WTC11 (cell line): ENCODE data around the gene COX10. TPM values are rescaled to one million over a fixed set of nuclear protein-coding genes. Genes with fewer than 3 reads are reported as not detected.

ENCODE experiments used
- ATAC-seq: fragments of 200-7000 bp; cut with Tn5 transposase; 2 replicates; pipeline ENCODE4 v1.10.0; 2021; ENCODE audit warnings: mild to moderate bottlenecking, moderate library complexity
- CTCF ChIA-PET: fragments of 300-600 bp; sonication (Branson Sonifier 250); formaldehyde crosslinking; loops from one replicate; lab custom pipeline; 2021; ENCODE audit warnings: antibody characterized with exemption; lab: Charles Lee
- POLR2A ChIA-PET: fragments of 350-600 bp; sonication (Branson Sonifier 250); formaldehyde crosslinking; loops from one replicate; lab custom pipeline; 2021; ENCODE audit warnings: antibody characterized with exemption; lab: Charles Lee
- DNase-seq: peaks from one replicate; pipeline ENCODE4 v3.0.0; 2021; ENCODE audit warnings: low spot score
- H3K27ac Mint-ChIP-seq: 2 replicates; pipeline ENCODE4 v1.8.0; 2021; ENCODE audit warnings: mixed read lengths
- H3K27me3 Mint-ChIP-seq: 2 replicates; pipeline ENCODE4 v1.8.0; 2021; ENCODE audit warnings: low read depth, mild to moderate bottlenecking, moderate library complexity, mixed read lengths
- H3K36me3 Mint-ChIP-seq: 2 replicates; pipeline ENCODE4 v1.8.0; 2021; ENCODE audit warnings: mixed read lengths
- H3K4me1 Mint-ChIP-seq: 2 replicates; pipeline ENCODE4 v1.8.0; 2022; ENCODE audit warnings: mixed read lengths
- H3K4me3 Mint-ChIP-seq: 2 replicates; pipeline ENCODE4 v1.8.0; 2021; ENCODE audit warnings: mild to moderate bottlenecking, moderate library complexity, mixed read lengths
- H3K9me3 Mint-ChIP-seq: 2 replicates; pipeline ENCODE4 v1.8.0; 2021; ENCODE audit warnings: mixed read lengths
- ARID4B ChIP-seq: sonication (generic); formaldehyde crosslinking; IDR thresholded peaks from 2 replicates; pipeline ENCODE4 v1.8.0; 2023; ENCODE audit warnings: missing genetic modification reagents, mild to moderate bottlenecking, borderline replicate concordance
- ATF1 ChIP-seq: sonication (generic); formaldehyde crosslinking; IDR thresholded peaks from 2 replicates; pipeline ENCODE4 v1.8.1; 2023; ENCODE audit warnings: mild to moderate bottlenecking, moderate library complexity, missing genetic modification reagents
- ATF3 ChIP-seq: sonication (generic); formaldehyde crosslinking; conservative IDR thresholded peaks from 2 replicates; pipeline ENCODE4 v1.8.1; 2022; ENCODE audit warnings: mild to moderate bottlenecking, missing genetic modification reagents
- CREB1 ChIP-seq: sonication (generic); formaldehyde crosslinking; IDR thresholded peaks from 2 replicates; pipeline ENCODE4 v1.8.0; 2023; ENCODE audit warnings: mild to moderate bottlenecking, missing genetic modification reagents
- CTCF ChIP-seq: fragments of 200-600 bp; IDR thresholded peaks from 2 replicates; pipeline ENCODE4 v1.8.0; 2022; ENCODE audit warnings: antibody characterized with exemption
- ELF4 ChIP-seq: sonication (generic); formaldehyde crosslinking; IDR thresholded peaks from 2 replicates; pipeline ENCODE4 v1.8.1; 2022; ENCODE audit warnings: low read depth, mild to moderate bottlenecking, moderate library complexity, missing genetic modification reagents
- ETV6 ChIP-seq: sonication (generic); formaldehyde crosslinking; IDR thresholded peaks from 2 replicates; pipeline ENCODE4 v1.8.1; 2022; ENCODE audit warnings: mild to moderate bottlenecking, missing genetic modification reagents
- FOXK1 ChIP-seq: sonication (generic); formaldehyde crosslinking; IDR thresholded peaks from 2 replicates; pipeline ENCODE4 v1.8.0; 2022; ENCODE audit warnings: mild to moderate bottlenecking, moderate library complexity, missing genetic modification reagents
- FOXP1 ChIP-seq: sonication (generic); formaldehyde crosslinking; IDR thresholded peaks from 2 replicates; pipeline ENCODE4 v1.8.0; 2022; ENCODE audit warnings: missing genetic modification reagents, mild to moderate bottlenecking, moderate library complexity, borderline replicate concordance
- GRHL2 ChIP-seq: fragments of 250-450 bp; sonication (Bioruptor Pico); IDR thresholded peaks from 2 replicates; pipeline ENCODE4 v1.8.0; 2022; ENCODE audit warnings: mild to moderate bottlenecking, moderate library complexity; ENCODE audit not compliant: insufficient replicate concordance, severe bottlenecking
- GTF2I ChIP-seq: fragments of 250-450 bp; sonication (Bioruptor Pico); conservative IDR thresholded peaks from 2 replicates; pipeline ENCODE4 v1.4.0; 2021; ENCODE audit warnings: mild to moderate bottlenecking
- HMGA2 ChIP-seq: fragments of 250-450 bp; sonication (Bioruptor Pico); IDR thresholded peaks from 2 replicates; pipeline ENCODE4 v1.4.0; 2021; ENCODE audit warnings: mild to moderate bottlenecking, moderate library complexity
- HMGXB4 ChIP-seq: sonication (generic); formaldehyde crosslinking; IDR thresholded peaks from 2 replicates; pipeline ENCODE4 v1.8.1; 2023; ENCODE audit warnings: mild to moderate bottlenecking, moderate library complexity, missing genetic modification reagents
- IRF2 ChIP-seq: sonication (generic); formaldehyde crosslinking; IDR thresholded peaks from 2 replicates; pipeline ENCODE4 v1.8.0; 2022; ENCODE audit warnings: low read depth, missing genetic modification reagents, borderline replicate concordance
- KAT7 ChIP-seq: sonication (generic); formaldehyde crosslinking; IDR thresholded peaks from 2 replicates; pipeline ENCODE4 v1.8.1; 2023; ENCODE audit warnings: missing genetic modification reagents, mild to moderate bottlenecking, borderline replicate concordance
- MAX ChIP-seq: sonication (generic); formaldehyde crosslinking; IDR thresholded peaks from 2 replicates; pipeline ENCODE4 v1.8.0; 2022; ENCODE audit warnings: mild to moderate bottlenecking, missing genetic modification reagents
- MLX ChIP-seq: sonication (generic); formaldehyde crosslinking; IDR thresholded peaks from 2 replicates; pipeline ENCODE4 v1.8.1; 2023; ENCODE audit warnings: mild to moderate bottlenecking, missing genetic modification reagents, moderate library complexity
- OVOL2 ChIP-seq: fragments of 250-450 bp; sonication (Bioruptor Pico); IDR thresholded peaks from 2 replicates; pipeline ENCODE4 v1.9.0; 2021; ENCODE audit warnings: mild to moderate bottlenecking, borderline replicate concordance
- PRRX2 ChIP-seq: fragments of 250-450 bp; sonication (Bioruptor Pico); IDR thresholded peaks from 2 replicates; pipeline ENCODE4 v1.8.0; 2021; ENCODE audit warnings: mild to moderate bottlenecking
- RELA ChIP-seq: sonication (generic); formaldehyde crosslinking; IDR thresholded peaks from 2 replicates; pipeline ENCODE4 v1.8.1; 2022; ENCODE audit warnings: missing genetic modification reagents, mild to moderate bottlenecking, borderline replicate concordance
- ZNF263 ChIP-seq: sonication (generic); formaldehyde crosslinking; IDR thresholded peaks from 2 replicates; pipeline ENCODE4 v1.8.1; 2022; ENCODE audit warnings: low read depth, mild to moderate bottlenecking, moderate library complexity, missing genetic modification reagents
- ZNF396 ChIP-seq: fragments of 250-450 bp; sonication (Bioruptor Pico); IDR thresholded peaks from 2 replicates; pipeline ENCODE4 v1.8.0; 2021; ENCODE audit warnings: mild to moderate bottlenecking, moderate library complexity, borderline replicate concordance
- ZNF423 ChIP-seq: fragments of 250-450 bp; sonication (Bioruptor Pico); IDR thresholded peaks from 2 replicates; pipeline ENCODE4 v2.1.2; 2022; ENCODE audit warnings: mild to moderate bottlenecking, moderate library complexity
- ZNF512 ChIP-seq: sonication (generic); formaldehyde crosslinking; IDR thresholded peaks from 2 replicates; pipeline ENCODE4 v1.8.1; 2022; ENCODE audit warnings: missing genetic modification reagents, borderline replicate concordance
- ZNF671 ChIP-seq: fragments of 250-450 bp; sonication (Bioruptor Pico); IDR thresholded peaks from 2 replicates; pipeline ENCODE4 v1.8.0; 2021; ENCODE audit warnings: mild to moderate bottlenecking
- total RNA-seq: library from RNA; stranded (reverse); gene quantifications from 3 replicates; pipeline ENCODE4 v1.2.3, GENCODE V29; 2021

Gene COX10
- total RNA-seq, 1 experiment from 2014 or later = 22.0 TPM

- H3K36me3 Mint-ChIP-seq = peaks cover 13% of the 10 kb centered on the region
- H3K9me3 Mint-ChIP-seq = peaks cover 10% of the 10 kb centered on the region
- no peak for DNase-seq
- no peak overlapping the region for H3K4me3 Mint-ChIP-seq
- no peaks in the 10 kb centered on the region for H3K4me1 Mint-ChIP-seq
- H3K27ac Mint-ChIP-seq = 0 out of 2 replicates have a peak overlapping the region, but pooled peaks have one; percentile 9
- no peak for TF ChIP-seq HMGA2 (CRISPR knock-in tag)
- no peak for TF ChIP-seq ETV6 (CRISPR knock-in tag)
- no peak for TF ChIP-seq FOXP1 (CRISPR knock-in tag)
- TF ChIP-seq CTCF = no peak
- TF ChIP-seq ELF4 = no peak
- TF ChIP-seq GTF2I = no peak
- TF ChIP-seq MAX (CRISPR knock-in tag) = no peak
- no peak for TF ChIP-seq IRF2
- TF ChIP-seq ZNF396 (CRISPR knock-in tag) = no peak
- TF ChIP-seq KAT7 = no peak
- TF ChIP-seq ZNF263 (CRISPR knock-in tag) = no peak
- TF ChIP-seq OVOL2 (CRISPR knock-in tag) = no peak
- no peak for TF ChIP-seq ZNF423 (CRISPR knock-in tag)
- TF ChIP-seq RELA (CRISPR knock-in tag) = no peak
- TF ChIP-seq FOXK1 (CRISPR knock-in tag) = no peak
- no peak for TF ChIP-seq ARID4B
- TF ChIP-seq ATF3 (CRISPR knock-in tag) = no peak
- ATAC-seq = no peak
- ChIA-PET POLR2A (no interaction called here), CTCF (interaction anchor here (0.9 kb wide), 1 partner anchor 477 kb away, joined by 3 read pairs; no protein-coding TSS in a partner anchor)
- no peaks in the 10 kb centered on the region for H3K27me3 Mint-ChIP-seq
Measured at GRCh38 chr17:14052886-14053615, 16.3 kb upstream of the COX10 start.

GRCh38 chr17:14057591-14057990 is 11.7 kb upstream of the COX10 start:
- Mint-ChIP-seq H3K4me1 (no peaks in the 10 kb centered on the region), H3K9me3 (peaks cover 10% of the 10 kb centered on the region), H3K36me3 (peaks cover 15% of the 10 kb centered on the region), H3K4me3 (no peak overlapping the region), H3K27ac (no peak overlapping the region), H3K27me3 (no peaks in the 10 kb centered on the region)
- DNase-seq = no peak
- no peak for ATAC-seq
- POLR2A ChIA-PET = no interaction called here
- CTCF ChIA-PET = no interaction called here
- TF ChIP-seq CREB1 (CRISPR knock-in tag) = no peak
- no peak for TF ChIP-seq MLX (CRISPR knock-in tag)
- TF ChIP-seq ZNF512 (CRISPR knock-in tag) = no peak
- no peak for TF ChIP-seq ZNF263 (CRISPR knock-in tag)
- no peak for TF ChIP-seq ZNF423 (CRISPR knock-in tag)
- TF ChIP-seq ATF1 = no peak
- no peak for TF ChIP-seq ZNF671 (CRISPR knock-in tag)
- no peak for TF ChIP-seq PRRX2 (CRISPR knock-in tag)
- no peak for TF ChIP-seq GRHL2
- TF ChIP-seq HMGXB4 = no peak
